Measurements from ENCODE around the gene HOXC10.

- TF ChIP-seq CTCF (IDR thresholded peaks at IDR 0.05; ENCODE audit: low read depth, low read length), result no peak; the same call in 1 of the 2 replicates
- no peak for TF ChIP-seq EZH2phosphoT487 (IDR thresholded peaks at IDR 0.05; ENCODE audit: low read depth)
These were observed 27.9 kb downstream of the HOXC10 start for GRCh38 chr12:54012631-54013409.
